ENCODE results near the gene CRBN.

The CRBN gene

DNA sequence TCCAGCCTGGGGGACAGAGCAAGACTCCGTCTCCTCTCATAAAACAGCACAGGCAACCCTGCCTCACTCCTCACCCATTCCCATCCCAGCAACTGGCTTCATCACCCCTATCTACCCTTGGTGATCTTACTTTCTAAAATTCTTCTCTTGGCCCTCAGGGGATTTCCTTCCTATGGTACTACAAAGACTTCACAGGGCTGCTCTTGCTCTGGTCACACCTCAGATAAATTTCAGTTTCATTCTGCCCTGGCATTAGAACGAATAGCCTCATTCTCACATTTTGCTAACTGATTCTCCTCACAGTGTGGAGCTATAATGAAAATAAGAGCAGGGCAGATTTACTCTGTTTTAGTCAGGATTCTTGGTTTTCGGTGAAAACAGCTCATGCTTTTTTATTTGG is 22.1 kb upstream of the CRBN start:
- H3K4me3 ChIP-seq (replicated peaks; ENCODE audit: low read depth, low read length) = no peak overlapping the region
- TF ChIP-seq, protein P1, sequence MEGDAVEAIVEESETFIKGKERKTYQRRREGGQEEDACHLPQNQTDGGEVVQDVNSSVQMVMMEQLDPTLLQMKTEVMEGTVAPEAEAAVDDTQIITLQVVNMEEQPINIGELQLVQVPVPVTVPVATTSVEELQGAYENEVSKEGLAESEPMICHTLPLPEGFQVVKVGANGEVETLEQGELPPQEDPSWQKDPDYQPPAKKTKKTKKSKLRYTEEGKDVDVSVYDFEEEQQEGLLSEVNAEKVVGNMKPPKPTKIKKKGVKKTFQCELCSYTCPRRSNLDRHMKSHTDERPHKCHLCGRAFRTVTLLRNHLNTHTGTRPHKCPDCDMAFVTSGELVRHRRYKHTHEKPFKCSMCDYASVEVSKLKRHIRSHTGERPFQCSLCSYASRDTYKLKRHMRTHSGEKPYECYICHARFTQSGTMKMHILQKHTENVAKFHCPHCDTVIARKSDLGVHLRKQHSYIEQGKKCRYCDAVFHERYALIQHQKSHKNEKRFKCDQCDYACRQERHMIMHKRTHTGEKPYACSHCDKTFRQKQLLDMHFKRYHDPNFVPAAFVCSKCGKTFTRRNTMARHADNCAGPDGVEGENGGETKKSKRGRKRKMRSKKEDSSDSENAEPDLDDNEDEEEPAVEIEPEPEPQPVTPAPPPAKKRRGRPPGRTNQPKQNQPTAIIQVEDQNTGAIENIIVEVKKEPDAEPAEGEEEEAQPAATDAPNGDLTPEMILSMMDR (IDR thresholded peaks at IDR 0.05; ENCODE audit: low read length, missing control alignments) = no peak
- no peak for DNase-seq (ENCODE audit: low read depth)

- peak; percentile 78 for DNase-seq (ENCODE audit: low read depth)
Observed at GRCh38 chr3:3200632-3201212, 21.2 kb upstream of the CRBN start.

DNA sequence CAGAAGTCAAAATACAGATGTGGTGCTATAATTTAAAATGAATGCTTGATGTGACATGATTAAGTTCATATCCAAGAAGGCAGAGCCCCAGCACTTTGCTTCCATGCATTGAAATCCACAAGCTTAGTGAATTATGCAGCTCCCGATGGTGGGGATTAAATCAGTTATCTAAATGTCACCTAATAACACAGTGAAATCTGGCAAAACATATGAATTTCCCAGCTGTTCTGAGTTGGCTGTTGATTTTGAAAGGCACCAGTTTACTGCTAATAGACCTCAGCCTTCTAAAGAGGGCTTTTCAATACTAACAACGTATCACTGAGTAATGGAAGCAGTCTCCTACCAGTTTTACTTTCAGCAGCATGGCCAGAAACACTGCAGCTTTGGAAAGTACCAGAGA is 19.8 kb upstream of the CRBN start:
- no peak overlapping the region for H3K4me3 ChIP-seq (replicated peaks; ENCODE audit: low read depth, low read length)
- TF ChIP-seq, protein P1 (IDR thresholded peaks at IDR 0.05; ENCODE audit: low read length, missing control alignments) = no peak
- no peak for DNase-seq (ENCODE audit: low read depth)

More at GRCh38 chr3:3200632-3201212, 21.2 kb upstream of the CRBN start:
- H3K4me3 ChIP-seq (replicated peaks; ENCODE audit: low read depth, low read length) = no peak overlapping the region
- TF ChIP-seq, protein P1 (IDR thresholded peaks at IDR 0.05; ENCODE audit: low read length, missing control alignments) = peak; percentile 79

DNA sequence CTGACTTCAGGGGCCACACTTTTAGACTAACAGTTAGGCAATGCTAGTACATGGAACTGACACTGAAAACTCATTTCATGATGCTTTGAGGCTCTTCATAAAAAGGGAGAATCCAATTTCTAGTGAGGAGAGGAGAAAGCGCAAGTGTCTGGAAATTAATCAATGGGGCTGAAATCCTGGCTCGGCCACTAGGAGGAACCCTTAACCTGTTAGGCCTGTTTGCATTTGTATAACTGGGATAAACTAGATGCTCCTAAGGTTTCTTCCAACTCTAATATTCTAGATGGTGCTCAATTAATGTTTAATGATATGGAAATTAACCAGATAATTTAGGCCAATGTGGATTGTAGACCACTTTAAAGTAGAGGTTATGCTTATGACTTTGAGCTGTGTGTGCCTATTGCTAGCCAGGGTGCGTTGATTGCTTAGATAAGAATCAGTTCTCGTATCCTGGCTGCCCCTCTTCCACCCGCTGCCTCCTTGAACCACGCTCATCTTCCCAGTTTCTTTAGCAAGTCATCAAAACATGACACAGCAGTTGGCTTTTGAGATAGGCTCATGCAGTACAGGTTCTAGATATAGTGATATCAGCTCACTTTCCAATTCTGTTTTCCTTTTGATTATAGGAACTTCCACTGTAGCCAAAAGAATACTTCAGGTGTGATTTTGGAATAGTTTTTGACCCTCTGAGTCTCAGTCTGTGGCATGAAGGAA is 16.8 kb upstream of the CRBN start:
- TF ChIP-seq, protein P1 (IDR thresholded peaks at IDR 0.05; ENCODE audit: low read length, missing control alignments) = peak; percentile 46
- peak; percentile 17 for DNase-seq (ENCODE audit: low read depth)
- H3K4me3 ChIP-seq (replicated peaks; ENCODE audit: low read depth, low read length) = no peak overlapping the region

- TF ChIP-seq, protein P1 (IDR thresholded peaks at IDR 0.05; ENCODE audit: low read length, missing control alignments) = no peak
- no peak overlapping the region for H3K4me3 ChIP-seq (replicated peaks; ENCODE audit: low read depth, low read length)
- no peak for DNase-seq (ENCODE audit: low read depth)
Observed at GRCh38 chr3:3194861-3195260, 15.4 kb upstream of the CRBN start.

DNA sequence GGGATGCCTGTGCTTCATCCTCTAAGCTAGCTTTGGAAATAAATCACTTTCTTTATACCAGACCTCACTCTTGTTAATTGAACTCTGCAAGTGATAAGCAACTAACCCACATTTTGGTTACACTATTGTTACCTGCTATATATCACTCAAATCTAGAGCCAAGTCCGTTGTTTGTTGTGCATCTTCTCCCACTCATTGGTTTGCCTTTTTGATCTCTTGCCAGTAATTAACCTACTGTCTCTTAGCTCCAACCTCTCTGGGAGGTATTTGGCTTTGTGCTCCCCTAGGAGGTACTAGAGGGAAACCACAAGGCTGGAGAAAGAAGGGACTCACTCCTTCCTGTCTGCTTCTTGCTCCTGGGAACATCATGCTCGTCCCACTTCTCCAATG is 12.8 kb upstream of the CRBN start:
- no peak overlapping the region for H3K4me3 ChIP-seq (replicated peaks; ENCODE audit: low read depth, low read length)
- no peak for DNase-seq (ENCODE audit: low read depth)
- TF ChIP-seq, protein P1 (IDR thresholded peaks at IDR 0.05; ENCODE audit: low read length, missing control alignments) = no peak
